NCI-H2029 (cell line): Measurements from ENCODE around the gene INAVA.
"Not testable (repeated sequence)": the region's sequence is repeated elsewhere in the genome, so short reads cannot be mapped to it uniquely, and the experiment has no call there.

ENCODE experiments used
- DNase-seq: peaks from one replicate; lab custom pipeline; 2025; lab: John Stamatoyannopoulos, UW

INAVA gene

DNA sequence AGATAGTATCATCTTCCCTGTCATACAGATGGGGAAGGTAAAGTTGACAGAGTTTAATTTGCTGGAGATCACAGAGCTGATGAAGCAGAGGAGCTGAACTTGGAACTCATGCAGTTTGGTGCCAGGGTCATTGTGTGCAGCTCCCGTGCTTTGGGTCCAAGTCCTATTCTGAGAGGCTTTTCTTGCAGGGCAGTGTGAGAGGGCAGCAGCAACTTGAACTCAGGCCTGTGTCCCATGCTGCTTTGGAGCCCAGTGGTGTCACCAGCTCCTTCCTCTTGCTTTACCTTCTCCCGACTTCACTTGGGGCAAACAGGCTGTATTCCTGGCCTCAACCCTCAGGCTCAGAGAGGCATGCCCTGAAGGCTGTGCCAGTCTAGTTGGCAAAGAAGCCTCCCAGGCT lies 24.7 kb downstream of the INAVA start:
- DNase-seq: no peak

DNA sequence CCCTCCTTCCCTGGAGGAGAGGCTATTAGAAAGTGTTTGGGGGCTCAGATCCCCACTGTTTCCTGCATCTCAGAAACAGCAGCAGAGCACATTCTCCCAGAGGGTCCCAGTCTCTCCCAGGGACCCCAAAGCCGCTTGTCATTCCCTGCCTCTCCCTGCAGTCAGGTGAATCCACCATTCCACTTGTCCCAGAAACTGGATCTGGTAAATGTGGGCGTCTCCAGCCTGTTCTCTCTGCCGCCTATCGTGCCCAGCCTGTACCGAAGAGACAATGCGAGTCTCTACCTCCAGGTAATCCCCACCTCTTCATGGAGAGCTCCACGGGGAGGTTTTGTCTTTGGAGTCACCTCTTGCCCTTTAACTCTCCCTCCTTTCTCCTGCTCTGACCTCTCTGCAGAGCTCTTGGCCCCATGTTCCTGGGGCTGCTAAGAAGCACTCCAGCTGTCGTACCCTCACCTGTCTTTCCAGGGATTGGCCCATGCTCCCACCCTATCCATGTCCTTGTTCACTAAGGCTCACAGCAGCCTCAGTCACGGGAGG lies 26.9 kb downstream of the INAVA start:
- no peak for DNase-seq

DNA sequence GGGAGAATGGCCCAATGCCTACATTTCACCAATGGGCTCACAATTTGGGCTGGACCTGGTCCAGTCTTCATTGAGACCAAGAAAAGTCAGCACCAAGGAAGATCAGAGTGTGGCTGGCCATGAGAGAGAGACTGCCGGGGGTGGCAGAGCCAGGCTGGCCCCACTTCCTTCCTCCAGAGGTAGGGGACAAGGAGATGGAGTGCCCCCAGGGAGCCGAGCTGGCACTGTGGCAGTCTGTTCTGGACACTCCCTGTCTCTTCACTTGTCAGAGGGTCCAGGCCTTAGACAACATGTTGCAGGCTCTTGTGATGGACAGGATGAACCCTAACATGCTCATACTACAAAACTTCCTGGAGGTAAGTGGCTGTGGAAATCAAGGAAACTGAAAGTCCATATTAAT lies 27.7 kb downstream of the INAVA start:
- DNase-seq: no peak

DNA sequence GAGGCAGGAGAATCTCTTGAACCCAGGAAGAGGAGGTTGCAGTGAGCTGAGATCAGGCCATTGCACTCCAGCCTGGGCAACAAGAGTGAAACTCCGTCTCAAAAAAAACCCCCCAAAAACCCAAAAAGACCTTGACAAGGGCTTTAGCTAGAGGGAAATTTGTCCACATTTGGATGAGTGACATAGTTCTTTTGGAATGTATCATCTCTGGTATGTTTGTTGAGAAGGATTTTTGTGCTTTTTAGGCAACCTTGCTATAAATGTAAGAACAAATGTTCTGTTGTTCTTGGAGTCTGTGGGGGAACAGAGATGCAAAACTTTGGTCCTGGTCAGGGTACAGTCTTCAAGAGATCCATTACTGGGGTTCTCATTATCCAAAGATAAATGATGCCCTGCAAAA lies 28.9 kb downstream of the INAVA start:
- no peak for DNase-seq

DNA sequence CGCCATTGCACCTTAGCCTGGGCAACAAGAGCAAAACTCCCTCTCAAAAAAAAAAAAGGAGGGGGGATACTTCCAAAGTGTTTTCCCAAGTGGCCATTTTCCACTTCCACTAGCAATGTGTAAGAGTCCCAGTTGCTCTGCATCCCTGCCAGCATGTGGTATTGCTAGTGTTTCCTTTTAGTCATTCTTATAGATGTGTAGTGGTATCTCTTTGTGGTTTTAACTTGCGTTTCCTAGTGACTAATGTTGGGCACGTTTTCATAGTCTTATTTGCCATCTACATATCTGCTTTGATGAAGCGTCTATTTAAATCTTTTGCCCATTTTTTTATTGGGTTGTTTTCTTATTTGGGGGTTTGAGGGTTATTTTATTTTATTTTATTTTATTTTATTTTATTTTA lies 31.1 kb downstream of the INAVA start:
- no peak for DNase-seq

DNA sequence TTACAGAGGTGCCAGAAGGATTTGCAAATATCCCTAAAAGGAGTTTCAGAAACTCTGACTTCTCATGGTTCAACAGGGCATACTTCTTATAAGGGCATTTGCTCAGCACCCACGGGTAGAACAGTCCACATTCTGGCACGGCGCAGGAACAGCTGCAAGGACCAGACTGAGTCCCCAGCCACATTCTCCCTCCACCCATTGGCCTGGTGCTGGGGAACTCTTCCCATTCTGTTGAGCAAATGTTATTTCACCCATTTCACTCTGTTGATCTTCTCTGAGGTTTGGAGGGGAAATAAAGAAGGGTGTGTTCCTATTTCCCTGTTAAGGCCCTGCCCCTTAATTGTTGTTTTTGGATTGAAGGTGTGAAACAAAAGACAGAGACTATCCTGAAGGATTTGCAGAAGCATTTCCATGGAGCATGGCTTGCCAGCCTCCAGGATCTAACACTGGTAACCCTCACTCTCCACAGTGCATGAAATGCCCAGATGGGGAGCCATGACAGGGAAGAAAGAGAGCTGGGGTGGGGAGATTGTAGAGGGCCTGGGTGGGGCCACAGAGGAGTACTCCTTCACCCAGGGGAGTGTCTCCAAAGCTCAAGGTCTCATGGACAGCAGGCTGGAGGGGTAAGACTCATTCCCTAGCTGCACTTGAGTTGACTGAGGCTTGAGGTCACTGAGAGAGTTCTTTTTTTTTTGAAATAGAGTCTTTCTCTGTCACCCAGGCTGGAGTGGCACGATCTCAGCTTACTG lies 35.0 kb downstream of the INAVA start:
- no peak for DNase-seq

DNA sequence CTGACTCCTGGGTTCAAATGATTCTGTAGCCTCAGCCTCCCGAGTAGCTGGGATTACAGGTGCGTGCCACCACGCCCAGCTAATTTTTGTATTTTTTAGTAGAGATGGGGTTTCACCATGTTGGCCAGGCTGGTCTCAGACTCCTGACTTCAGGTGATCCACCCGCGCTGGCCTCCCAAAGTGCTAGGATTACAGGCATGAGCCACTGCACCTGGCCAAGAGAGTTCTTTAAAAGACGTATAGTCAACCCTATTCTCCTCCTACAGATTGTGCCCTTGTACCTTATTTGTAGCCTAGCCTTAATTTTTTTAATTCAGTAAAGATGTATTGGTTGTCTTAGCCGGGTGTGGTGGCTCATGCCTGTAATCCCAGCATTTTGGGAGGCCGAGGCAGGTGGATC lies 35.6 kb downstream of the INAVA start:
- not testable (repeated sequence) for DNase-seq

DNA sequence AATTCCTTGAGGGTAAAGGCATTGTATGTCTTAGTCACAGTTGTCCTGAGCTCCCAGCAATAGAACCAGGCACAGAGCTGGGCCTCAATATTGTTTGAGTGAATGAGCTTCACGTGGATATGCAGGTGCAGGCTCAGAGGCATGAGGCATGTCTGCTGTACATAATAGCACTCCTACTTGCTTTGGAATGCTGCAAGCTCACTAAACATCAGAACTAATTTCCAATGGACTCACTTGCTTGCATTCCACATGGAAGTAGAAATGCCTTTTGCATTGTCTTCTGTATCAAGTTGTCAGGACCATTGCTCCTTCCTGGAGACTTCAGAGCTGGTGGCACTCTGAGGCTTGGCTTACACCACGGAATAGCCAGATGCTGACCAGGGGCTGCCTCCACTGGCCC lies 37.1 kb downstream of the INAVA start:
- DNase-seq: no peak

DNA sequence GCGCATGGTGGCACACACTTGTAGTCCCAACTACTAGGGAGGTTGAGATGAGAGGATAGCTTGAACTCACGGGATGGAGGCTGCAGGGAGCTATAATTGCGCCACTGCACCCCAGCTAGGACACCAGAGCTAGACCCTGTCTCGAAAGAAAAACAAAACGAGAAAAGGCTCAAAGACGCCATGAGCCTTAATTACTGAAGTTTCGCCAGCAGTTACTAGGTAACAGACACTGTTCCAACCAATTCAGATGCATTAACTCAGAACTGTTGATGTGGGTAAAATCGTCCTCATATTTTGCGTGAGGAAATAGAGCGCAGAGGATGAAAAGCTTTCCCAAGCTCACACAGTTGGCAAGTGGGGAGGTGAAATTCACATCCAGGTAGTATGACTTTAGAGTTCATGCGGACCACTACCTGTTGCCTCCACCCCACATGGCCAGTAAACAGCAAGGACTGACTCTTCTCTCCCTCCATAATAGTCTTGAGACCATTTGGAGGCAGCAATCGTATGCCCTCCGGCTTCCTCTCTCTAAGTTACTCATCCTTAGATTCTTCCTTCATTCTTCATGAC lies 40.1 kb downstream of the INAVA start:
- no peak for DNase-seq

DNA sequence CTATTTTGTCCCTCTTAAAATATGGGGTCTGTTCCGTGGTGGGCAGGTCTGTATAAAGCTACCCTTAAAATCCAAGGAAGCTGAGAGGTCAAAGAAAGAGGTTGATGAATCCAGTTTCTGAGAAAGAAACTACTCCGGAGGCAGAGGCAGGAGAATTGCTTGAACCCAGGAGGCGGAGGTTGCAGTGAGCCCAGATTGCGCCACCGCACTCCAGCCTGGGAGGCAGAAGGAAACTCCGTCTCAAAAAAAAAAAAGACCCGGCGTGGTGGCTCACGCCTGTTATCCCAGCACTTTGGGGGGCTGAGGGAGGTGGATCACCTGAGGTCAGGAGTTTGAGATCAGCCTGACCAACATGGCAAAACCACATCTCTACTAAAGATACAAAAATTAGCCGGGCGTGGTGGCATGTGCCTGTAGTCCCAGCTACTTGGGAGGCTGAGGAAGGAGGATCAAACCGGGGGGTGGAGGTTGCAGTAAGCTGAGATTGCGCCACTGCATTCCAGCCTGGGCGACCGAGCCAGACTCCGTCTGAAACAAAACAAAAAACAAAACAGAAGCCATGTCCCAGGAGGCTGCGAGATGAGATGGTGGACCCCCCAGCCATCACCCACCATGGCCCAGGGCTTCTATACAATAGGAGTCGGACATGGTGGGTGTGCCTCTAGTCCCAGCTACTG lies 40.7 kb downstream of the INAVA start:
- not testable (repeated sequence) for DNase-seq

DNA sequence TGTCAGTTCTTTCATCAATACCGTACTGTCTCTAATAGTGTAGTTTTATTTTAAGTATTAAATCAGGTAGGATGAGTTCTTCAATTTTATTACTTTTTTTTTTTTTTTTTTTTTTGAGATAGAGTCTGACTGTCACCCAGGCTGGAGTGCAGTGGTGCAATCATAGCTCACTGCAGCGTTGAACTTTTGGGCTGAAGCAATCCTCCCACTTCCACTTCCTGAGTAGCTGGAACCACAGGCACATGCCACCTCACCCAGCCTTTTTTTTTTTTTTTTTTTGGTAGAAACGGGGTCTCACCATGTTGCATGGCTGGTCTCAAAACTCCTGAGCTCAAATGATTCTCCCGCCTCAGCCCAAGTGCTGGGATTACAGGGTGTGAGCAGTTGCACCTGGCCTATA lies 44.3 kb downstream of the INAVA start:
- no peak for DNase-seq

DNA sequence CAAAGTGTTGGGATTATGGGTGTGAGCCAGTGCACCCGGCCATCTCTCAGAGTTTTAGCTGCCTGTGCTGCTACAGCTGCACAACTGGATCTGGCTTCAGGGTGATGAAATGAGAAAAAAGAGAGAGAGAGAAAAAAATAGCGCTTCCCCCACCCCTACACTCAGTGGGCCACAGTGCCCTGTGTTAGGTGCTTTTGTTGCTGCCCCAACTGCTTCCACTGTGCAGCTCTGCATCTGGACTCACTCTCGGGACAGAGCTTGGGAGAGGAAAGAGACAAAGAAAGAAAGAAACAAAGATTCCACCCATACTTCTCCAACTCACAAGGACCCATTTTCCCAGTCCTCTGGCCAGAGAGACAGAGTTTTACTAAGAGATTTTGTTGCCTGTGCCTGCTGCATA lies 50.4 kb downstream of the INAVA start:
- no peak for DNase-seq

DNA sequence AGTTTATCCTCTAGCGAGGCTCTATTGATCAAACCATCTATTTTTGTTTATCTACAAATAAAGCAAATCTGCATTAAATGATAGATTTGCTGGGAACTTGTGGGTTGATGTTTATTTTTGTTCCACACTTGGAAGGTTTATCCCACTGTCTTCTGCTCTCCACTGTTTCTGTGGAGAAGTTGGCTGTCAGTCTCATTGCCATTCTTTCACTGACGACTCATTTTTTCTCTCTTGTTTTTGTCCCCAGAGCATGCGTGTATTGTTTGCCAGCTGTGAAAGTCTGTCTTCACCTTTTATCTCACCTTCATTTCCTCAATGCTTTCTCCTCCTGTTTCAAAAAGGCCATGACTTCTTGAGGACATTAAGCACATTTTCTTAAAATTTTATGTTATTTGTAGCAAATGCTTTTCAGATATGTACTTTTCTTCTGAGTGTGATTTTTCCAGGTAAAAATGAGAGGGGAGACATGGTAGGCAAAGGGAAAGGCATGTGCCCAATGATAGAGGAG lies 52.4 kb downstream of the INAVA start:
- no peak for DNase-seq

DNA sequence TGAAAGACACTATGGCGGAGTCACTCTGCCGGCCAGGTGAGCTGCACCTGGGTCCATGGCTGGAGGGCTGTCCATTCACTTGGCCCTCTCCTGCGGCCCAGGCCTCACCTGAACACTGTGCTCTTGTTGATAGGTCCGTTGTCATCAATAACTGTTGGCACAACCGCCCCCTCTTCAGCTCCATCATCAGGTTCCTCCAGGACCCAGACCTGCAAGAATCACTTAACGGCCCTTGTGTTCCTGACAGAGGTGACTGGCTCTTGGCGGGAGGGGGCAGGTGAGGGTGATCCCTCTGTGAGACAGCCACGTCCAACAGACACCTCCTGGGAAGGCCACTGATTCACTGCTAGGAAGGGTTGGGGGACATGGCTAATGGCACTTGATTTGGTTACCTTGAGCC lies 54.9 kb downstream of the INAVA start:
- DNase-seq: no peak

DNA sequence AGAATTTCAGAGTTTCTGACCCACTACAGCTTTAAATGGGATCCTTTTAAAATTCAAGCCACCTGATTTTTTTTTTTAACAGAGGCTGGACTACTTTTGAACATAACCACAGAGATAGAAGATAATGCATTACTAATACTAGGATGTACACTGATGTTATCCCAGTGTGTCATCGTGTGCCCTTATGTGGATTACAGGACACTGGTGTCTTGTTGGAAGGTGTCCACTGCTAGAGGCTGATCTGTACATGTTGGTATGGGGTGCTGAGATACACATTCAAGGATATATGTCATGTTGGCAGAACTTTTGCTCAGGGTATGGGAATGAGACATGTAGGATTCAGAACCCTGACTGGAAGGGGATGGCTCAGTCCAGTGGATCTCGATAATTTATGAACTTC lies 56.3 kb downstream of the INAVA start:
- DNase-seq: no peak

DNA sequence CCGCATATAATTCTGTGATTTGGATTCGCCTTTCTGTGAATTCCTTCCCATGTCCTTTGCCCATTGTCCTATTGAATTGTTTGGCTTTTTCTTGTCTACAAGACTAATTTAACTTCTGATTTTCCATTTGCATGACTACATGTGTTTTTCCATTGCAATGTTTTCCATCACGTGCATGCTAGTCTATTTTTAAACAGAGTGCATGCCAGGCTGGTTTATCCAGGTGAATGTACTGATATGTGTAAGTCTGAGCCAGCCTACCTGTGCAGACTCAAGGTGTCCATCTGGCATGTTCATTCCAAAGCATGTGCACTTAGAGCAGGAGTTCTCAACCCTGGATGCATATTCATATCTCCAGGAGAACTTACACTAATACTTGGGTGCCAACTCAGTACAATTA lies 59.7 kb downstream of the INAVA start:
- no peak for DNase-seq

DNA sequence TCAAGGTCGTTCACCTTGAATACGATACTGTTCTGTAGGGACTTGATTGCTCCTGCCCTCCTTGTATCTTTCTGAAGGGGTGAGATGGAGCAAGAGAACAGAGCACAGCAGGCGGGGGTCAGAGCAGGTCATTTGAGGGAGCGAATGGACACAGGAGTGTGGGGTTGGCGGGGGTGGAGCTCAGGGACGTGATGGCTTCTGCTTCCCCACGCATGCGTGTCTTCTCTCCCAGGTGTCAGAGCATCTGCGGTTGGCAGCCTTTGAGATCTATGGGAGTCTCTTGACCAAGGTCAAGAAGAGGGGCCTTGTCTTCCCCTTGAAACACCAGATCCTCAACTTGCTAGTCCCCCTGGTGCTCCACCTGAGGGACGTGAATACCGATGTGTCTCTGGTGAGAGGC lies 63.9 kb downstream of the INAVA start:
- no peak for DNase-seq

DNA sequence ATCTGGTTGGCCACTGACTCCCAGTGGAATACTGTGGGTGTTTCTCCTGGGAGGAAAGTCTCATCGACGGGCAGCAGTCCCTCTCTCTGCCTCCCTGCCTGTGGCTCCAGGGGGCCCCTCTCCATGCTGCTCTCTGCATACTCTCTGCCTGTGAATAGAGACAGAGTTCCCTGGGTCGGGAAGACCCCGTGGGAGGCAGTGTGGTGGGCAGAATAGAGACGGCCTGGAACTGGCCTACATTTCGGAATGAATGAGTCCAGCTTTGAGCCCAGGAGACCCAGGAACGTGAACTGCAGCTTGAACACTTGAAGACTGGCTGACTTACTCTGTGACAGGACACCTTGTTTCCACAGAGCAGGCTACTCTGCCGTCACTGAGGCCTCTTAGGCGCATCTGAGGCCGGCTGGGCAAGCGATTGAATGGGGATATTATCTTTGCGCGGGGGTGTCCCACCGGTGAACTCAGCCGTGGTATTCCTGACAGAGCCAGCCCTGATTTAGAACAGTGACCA lies 64.8 kb downstream of the INAVA start:
- DNase-seq: no peak

DNA sequence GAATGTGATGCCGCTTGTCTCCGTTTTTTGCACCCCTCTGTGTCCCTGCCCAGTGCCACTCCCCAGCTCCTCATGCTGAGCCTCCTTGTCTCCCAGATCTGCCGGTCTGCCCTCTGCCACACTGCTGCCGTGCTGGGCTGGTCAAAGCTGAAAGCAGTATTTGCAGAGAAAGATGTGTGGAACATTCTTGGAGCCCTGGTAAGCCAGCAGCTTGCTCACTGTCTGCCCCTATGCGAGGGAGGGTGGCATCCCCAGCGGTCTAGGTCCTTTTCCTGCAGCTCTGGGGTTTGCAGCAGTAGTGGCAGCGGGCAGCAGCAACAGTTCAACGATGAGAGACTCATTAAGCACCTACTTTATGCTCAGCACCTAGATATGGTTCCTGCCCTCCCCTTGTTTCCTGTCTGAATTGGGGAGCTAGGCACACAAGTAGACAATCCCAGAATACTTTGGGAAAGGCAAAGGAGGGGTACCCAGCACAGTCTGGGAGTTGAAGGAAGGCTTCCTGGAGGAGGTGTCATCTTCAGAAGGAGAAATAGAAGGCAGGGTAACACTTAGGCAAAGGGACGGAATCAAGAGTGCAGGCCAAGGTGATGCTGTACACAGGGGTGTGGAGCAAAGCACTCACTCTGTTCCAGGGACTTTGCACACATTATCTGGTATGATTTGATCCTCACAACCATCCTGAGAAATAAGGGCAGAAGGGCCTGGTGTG lies 65.7 kb downstream of the INAVA start:
- DNase-seq: no peak

DNA sequence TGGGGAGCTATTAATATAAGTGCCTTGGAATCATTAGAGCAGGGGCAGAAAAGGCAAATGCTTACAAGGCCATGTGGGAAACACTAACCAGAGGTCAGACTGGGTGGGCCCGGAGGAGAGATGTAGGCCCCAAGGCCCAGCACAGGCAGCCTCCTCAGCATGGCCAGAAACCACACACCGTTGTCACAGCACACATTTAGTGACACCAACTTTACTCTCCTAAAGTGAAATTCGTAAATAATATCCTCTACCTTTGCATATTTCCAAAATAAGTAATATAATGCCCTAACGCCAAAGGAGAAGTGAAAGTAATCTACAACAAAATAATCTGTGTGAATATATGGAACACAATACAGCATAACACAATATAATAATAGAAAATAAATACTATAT lies 66.2 kb downstream of the INAVA start:
- no peak for DNase-seq

DNA sequence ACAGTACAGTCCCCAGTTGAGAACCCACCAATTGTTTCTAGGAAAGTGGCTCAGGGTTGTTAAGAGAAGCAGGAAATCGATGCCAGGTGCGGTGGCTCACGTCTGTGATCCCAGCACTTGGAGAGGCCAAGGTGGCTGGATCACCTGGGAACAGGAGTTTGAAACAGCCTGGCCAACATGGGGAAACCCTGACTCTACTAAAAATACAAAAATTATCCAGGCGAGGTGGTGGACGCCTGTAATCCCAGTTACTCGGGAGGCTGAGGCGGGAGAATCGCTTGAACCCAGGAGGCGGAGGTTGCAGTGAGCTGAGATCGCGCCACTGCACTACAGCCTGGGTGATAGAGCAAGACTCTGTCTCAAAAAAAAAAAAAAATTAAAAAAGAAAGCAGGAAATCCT lies 67.5 kb downstream of the INAVA start:
- not testable (repeated sequence) for DNase-seq

DNA sequence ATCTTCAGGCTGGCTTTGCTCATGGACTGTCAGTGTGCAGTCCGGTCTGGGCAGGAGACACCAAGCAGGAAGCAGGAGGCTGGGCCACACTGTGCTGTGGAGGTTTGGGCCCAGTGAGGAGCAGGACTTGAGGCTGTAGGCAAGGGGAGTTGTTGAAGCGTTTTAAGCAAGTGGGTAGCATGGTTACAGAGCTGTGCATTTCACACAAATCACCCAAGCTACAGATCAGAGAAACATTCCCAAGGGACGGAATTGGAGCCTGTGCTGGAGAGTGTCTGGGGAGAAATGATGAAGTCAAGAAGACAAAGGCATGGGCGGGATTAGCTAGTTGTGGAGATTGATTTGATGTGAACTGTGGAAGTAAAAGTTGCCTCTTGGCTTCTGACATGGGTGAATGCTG lies 67.9 kb downstream of the INAVA start:
- no peak for DNase-seq
